ENCODE measurements around the gene MKX.

MKX gene

DNA sequence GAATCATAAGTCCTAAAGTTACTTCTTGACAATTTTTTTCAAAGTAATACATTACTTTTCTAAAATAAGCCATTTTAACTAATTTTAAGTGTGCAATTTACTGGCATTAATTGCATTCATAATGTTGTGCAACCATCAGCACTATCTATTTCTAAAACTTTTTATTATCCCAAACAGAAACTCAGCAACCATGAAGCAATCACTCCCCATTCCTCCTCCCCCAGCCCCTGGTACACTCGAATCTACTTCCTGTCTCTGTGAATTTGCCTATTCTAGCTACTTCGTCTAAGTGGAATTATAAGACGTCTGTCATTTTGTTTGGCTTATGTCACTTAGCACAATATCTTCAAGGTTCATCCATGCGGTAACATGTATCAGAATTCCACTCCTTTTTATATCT is 84.9 kb downstream of the MKX start:
- no peak overlapping the region for H3K27ac ChIP-seq
- DNase-seq (ENCODE audit: low read depth, low spot score) = no peak

DNA sequence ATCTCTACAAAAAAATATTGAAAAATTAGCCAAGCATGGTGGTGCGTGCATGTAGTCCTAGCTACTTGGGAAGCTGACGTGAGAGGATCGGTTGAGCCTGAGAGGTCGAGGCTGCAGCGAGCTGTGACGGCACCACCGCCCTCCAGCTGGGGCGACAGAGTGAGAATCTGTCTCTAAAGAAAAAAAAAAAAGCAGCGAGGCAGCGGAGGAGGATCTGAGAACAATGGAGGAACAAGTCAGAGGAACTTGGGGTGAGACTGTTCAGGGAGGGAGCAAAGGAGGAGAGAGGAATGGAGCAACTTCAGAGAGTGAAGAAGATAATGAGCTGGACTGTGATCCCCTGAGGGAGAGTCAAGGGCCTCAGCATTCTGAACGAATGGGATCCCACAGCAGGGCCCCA is 85.4 kb downstream of the MKX start:
- DNase-seq (ENCODE audit: low read depth, low spot score) = no peak

DNA sequence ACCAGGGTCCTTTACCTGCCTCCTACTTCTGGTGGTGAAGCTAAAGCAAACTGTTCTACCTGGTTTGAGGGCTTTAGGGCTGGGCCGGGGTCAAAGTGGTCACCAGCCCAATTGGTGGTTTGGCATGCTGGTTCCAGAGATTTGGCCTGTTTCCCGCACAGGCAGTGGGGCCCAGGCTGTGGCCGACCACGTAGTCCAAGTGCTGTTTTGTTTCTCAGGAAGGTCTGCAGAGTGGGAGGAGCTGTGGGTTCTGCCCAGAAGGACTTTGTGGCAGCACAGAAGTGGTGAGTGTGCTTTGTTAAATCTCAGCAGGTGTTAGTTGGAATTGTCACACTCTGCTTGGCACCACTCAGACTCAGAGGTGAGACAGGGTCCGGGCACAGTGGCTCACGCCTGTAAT is 85.8 kb downstream of the MKX start:
- no peak overlapping the region for H3K27ac ChIP-seq
- no peak for DNase-seq (ENCODE audit: low read depth, low spot score)

More for the DNA sequence above, 85.4 kb downstream of the MKX start:
- H3K27ac ChIP-seq = no peak overlapping the region

DNA sequence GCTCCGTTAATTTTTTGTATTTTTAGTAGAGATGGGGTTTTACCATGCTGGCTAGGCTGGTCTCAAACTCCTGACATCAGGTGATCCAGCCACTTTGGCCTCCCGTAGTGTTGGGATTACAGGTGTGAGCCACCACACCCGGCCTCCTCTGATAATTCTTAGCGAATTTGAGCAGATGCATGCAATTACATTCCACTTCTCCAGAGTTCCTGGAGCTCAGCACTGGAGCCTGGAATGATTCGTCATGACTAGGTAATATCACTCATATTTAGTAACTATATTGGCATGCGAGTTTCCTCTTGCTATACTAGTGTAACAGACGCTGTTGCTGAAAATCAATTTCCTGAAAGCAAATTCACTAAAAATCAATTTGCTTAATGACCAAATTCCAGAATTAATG is 86.8 kb downstream of the MKX start:
- DNase-seq (ENCODE audit: low read depth, low spot score) = peak; percentile 5
- no peak overlapping the region for H3K27ac ChIP-seq

DNA sequence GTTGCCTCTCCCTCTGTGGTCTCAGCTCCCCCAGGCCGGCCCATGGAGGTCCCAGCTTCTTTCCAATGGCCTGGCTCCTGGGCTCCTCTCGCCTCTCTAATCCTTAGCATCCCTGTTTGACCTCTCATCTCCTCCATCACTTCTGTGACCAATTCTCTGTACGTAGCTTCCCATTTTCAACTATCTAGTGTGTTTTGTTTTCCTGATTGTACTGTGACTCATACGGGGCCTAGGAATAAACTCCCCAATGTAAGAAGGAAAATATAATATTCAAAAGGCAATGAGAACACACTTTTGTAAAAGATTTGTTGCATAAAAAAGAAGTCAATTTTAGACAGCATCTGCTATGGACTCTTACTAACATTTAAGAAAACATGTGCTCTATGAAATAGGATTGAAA is 90.3 kb downstream of the MKX start:
- no peak for DNase-seq (ENCODE audit: low read depth, low spot score)
- no peak overlapping the region for H3K27ac ChIP-seq

DNA sequence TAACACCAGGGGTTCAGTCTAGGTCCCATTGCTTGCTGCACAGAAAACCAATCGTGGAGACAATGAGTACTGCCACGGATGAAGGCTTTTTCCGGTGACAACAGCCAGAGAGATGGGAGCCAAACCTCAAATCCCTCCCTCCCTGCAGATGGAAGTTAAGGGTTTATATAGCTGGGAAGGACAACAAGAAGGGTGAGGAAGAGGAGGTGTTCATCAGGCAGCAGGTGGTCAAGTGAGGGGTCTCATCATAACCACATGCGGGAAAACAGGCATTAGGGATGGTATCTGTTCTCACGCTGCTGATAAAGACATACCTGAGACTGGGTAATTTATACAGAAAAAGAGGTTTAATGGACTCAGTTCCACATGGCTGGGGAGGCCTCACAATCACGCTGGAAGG is 91.3 kb downstream of the MKX start:
- DNase-seq (ENCODE audit: low read depth, low spot score) = no peak
- H3K27ac ChIP-seq = no peak overlapping the region

DNA sequence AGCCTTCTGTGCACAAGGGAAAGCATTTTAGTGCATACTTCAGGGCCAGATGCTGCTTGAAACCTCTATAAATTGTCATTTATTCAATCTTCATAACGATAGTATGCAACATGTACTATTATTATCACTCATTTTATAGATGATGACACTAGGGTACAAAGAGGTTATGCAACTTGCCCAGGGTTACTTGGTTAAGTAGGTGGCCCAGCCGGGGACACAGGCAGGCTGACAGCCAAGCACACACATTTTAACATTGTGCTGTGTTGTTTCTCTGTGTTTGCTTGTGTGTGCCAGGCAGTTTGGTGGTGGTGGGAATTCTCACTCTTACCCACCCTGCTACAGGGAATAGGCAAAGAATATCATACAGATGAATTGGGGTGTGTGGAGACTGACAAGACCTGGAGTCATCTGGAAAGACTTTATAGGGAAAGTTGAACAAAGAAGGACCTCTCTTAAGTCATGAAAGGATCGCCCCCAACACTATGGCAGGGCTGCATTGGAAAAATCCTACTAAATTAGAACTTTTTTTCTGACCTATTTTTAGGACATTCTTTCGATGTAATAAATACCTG is 98.9 kb downstream of the MKX start:
- H3K27ac ChIP-seq = no peak overlapping the region
- DNase-seq (ENCODE audit: low read depth, low spot score) = no peak

DNA sequence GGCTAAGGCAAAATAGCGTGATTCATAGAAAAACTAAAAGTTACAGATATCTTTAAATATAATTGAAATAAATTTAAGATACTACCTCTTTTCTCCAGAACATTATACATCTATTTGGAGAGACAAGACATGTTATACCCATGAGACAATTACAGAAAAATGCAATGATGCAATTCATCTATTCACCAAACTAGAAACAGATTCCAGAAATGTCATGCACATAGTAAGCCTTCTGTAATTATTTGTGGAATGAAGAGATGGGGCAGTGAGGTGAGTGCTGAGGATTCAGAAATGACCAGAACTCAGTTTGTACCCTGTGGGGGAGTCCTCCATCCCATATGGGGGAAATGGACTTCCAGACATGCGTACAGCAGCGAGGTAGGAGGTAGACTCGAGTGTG is 99.4 kb downstream of the MKX start:
- H3K27ac ChIP-seq = no peak overlapping the region
- no peak for DNase-seq (ENCODE audit: low read depth, low spot score)

DNA sequence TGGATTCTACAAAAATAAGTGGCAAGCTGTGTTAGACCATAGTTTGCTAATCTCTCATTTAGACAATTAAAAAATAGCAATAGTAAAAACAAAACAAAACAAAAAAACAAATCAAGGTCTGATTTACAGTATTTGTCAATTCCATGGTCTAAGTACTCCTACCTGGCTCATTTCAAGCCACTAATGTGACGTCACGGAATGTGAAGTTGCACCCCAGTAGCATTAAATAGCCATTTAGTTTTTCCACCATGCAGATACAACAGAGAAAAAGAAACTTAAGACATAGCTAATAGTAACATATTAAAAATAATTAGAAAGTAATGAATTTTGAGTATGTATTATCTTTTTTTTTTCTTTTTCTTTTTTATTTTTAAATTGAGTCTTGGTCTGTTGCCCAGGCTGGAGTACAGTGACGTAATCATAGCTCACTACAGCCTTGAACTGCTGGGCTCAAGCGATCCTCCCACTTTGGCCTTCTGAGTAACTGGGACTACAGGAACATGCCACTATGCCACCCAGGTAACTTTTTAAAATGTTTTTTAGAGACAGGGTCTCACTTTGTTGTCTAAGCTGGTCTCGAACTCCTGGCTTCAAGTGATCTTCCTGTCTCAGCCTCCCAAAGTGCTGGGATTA is 101.2 kb downstream of the MKX start:
- no peak for DNase-seq (ENCODE audit: low read depth, low spot score)
- no peak overlapping the region for H3K27ac ChIP-seq

DNA sequence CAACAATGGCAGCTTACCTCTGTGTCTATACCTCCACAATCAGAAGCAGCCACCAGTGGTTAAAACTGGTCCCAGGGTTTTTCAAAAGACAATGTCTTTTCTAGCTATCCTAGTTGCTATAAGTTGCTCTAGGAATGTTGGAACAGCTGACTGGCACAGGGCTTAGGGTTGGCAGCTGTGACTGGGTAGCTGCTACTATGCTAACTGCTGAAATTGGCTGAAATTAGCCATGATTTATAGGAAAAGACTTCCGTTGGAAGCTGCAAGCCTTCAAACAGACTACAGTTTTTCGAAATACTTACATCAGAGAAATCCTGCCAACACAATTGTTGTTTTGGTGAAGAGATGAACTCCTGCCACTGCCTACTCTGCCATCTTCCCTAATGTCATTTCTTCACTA is 102.3 kb downstream of the MKX start:
- no peak for DNase-seq (ENCODE audit: low read depth, low spot score)
- no peak overlapping the region for H3K27ac ChIP-seq

DNA sequence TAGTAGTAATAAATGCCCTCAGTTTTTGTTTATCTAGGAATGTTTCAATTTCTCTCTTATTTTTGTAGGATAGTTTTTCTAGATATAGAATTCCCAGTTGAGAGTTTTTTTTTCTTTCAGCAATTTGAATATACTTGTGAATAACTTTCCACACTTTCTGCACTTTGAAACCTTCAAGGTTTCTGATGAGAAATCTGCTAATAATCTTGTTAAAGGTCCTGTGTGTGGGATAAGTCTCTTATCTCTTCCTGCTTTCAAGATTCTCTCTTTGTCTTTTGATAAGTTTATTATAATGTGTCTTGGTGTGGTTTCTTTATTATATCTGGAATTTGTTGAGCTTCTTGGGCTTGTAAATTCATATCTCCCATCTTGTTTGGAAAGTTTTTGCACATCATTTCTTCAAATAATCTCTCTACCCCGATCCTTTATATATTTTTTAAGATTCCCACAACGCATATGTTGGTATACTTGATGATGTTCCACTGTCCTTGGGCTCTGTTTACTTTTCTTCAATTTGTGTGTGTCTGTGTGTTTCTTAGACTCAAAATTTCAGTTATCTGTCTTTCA is 103.5 kb downstream of the MKX start:
- no peak for DNase-seq (ENCODE audit: low read depth, low spot score)
- no peak overlapping the region for H3K27ac ChIP-seq

DNA sequence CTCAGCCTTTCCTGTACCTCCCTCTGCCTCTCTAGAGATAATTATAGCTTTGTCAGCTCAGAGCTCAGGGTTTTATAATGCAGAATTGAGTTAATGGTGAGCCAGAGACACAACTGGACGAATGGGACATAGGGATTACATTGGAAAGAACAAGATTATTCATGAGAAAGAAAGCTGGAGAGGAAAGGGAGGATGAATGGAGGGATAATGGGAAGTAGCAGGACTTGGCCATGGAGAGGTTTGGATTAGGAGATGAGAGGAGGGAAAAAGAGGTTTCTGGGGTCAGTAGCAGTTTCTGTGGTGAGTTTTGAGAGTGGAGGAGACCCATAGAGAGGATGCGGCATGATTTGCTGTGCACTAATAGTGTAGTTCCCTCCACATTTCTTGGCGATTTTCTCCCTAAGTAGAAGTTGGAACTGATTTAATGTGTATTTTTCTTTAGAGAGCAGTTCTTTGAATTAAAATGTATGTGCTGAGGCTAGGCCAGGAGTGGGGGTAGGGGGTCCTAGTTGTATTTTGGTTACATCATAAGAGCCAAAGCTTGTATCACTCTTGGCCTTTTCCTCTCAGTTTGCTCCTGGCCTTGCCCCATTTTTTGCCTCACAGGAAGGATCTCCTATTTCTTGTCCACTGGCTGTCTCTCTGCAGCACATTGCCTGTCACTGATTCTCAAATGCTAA is 107.4 kb downstream of the MKX start:
- no peak for DNase-seq (ENCODE audit: low read depth, low spot score)
- no peak overlapping the region for H3K27ac ChIP-seq

DNA sequence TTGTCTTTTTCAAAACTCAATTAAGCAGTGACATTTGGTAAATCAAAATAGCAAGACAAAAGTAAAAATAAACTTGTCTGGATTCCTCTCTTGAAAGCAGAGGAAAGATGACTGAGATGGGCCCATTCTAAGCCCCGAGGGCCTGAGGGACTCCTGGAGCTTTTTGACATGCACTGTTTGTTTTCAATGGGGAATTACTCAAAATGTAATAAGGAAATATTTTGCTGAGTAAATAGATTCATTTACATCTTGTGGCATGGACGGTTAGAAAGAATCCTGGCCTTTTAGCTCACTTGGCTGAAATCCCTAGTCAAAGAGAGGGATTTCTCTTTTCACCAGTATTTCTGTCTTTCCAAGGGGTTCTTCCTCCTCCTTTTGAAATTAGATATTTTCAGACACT is 108.0 kb downstream of the MKX start:
- H3K27ac ChIP-seq = no peak overlapping the region
- DNase-seq (ENCODE audit: low read depth, low spot score) = no peak

DNA sequence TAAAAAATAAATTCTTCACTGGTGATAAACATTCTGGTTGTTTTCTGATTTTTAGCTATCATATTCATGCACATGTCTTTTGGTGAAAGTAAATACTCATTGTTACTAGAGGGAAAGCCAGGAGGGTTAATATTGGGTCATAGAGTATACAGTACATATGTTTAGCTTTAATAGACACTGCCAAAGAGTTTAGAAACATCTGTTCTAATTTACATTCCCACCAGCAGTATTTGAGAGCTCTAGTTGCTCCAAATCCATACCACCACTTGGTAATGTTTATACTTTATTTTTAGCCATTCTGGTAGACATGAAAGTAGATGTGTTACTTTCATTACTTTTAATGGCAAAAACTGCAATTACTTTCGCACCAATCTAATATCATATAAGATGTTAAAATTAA is 108.8 kb downstream of the MKX start:
- no peak overlapping the region for H3K27ac ChIP-seq
- DNase-seq (ENCODE audit: low read depth, low spot score) = no peak

DNA sequence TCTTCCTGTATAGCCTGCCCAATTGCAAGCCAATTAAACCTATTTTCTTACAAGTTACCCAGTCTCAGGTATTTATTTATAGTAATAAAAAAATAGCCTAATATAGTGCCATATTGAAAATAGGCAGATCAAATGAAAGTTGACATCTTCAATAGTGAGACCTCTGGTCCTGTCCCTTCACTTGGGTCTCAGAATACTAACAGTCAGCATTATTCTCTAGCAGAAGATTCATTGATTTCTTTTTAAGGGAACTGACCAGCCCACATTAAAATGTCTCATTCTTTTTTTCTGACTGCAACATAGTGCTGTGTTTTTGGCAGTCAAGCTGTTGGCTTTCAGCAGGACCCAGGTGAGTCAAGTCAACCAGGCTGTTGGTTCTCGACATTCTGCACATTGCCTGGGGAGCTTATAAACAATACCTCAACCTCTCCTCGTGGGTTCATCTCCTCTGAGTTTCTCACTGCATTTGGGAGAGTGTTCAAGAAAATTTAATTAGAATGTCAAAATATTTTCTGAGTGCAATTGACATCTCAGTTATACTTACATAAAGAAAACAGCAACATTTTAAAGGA is 109.8 kb downstream of the MKX start:
- DNase-seq (ENCODE audit: low read depth, low spot score) = no peak
- H3K27ac ChIP-seq = no peak overlapping the region

DNA sequence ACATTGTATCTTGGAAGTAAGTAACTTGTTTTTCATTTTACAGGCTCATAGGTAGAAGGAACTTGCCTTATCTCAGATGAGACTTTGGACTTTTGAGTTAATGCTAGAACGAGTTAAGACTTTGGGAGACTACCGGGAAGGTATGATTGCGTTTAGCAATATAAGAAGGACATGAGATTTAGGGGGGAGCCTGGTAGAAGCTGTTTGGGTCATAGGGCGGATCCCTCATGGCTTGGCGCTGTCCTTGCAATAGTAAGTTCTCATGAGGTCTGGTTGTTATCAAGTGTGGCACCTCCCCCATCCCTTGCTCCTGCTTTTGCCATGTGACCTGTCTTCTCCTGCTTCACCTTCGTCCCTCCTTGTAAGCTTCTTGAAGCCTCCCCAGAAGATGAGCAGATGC is 110.3 kb downstream of the MKX start:
- H3K27ac ChIP-seq = no peak overlapping the region
- DNase-seq (ENCODE audit: low read depth, low spot score) = no peak

DNA sequence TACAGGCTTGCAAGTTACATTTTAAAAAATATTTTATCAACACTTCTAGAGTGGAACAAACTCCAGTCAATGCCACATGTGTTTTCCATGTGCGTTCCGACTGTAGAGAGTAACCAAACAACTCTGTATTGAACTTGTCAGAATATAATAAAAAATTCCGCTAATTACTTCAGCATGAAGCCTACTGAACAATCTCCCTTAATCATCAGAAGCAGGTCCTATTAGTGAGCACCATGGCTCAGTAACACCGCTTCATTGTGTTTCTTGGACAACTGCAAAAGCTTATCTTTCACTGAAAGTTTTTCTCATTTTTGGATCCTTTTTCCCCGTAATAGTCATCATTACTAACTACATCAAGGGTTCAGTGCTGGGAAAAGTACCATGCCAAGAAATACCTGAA is 117.0 kb downstream of the MKX start:
- no peak for DNase-seq (ENCODE audit: low read depth, low spot score)
- no peak overlapping the region for H3K27ac ChIP-seq

DNA sequence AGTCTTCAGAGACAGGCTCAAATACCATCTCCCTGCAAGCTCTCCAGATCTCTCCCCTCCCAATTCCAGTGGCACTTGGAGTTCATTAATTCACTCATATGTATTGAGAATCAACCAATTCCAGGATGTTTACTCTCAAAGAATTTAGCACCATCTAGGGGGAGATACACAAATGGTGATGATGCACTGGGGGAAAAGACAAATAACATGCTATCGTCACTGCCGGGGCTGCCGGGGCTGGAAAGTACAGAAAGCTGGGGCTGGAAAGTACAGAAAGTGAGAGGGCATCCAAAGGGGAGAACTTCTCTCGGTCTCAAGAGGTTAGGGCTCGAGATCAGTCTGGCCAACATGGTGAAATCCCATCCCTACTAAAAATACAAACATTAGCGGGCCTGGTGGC is 118.7 kb downstream of the MKX start:
- H3K27ac ChIP-seq = no peak overlapping the region
- no peak for DNase-seq (ENCODE audit: low read depth, low spot score)

DNA sequence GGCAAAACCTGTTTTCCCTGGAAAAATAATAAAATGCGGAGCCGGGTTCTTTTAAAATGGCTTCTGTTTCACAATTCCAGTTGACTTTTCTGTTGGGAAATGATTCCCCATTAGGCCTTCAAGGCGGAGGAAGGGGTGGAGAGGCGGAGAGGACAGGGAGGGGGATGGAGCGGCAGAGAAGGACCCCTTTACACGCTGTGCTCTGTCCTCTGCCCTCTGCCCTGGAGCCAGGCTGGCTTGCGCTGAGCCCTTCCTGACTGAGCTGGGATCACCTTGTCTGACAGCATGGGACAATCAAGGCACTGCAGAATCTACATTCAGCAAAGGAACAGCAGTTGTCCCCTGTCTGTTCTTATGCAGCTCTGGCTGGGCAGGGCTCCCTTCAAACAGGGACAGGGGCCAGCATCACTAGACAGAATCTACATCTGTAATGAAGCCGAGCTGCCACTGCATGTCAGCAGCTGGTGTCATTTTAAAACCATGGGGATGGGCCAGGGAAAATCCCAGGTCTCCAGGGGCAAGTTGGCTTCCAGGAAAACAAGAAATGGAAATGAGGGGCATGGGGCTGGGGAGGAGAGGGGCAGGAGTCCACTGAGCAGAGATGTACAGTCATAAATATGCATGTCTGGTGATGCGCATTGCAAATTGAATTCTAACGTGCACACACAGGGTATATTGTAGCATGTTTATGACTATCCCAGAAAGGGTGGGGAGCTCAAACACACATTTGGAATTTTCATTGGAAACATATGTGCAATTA is 120.0 kb downstream of the MKX start:
- H3K27ac ChIP-seq = no peak overlapping the region
- DNase-seq (ENCODE audit: low read depth, low spot score) = no peak

DNA sequence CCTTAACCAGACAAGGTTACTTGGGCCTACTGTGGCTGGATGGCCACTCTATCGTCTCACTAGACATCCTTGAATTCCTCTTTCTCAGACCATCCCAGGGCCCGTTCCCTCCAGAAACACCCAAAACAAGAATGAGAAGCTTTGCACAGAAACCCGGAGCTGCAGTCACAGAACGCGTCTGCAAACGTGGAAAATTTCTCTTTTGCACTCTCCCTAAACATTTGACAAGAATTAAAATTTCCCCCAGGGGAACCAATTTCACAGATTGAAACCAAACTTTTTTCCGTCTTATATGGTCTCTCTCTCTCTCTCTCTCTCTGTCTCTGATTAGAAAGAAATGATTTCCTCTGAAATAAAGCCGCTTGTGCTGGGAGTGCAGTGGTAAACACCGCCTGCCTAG is 120.7 kb downstream of the MKX start:
- no peak overlapping the region for H3K27ac ChIP-seq
- no peak for DNase-seq (ENCODE audit: low read depth, low spot score)
